ENCODE data around the gene WFDC1. TPM values are rescaled to one million over a fixed set of nuclear protein-coding genes. Genes with fewer than 3 reads are reported as not detected.

The WFDC1 gene
- total and polyA plus RNA-seq, 2 donors (not counting 3 experiments of a cell fraction or from before 2014, with no cell fraction given) = not detected

- intact Hi-C loops (cut with micrococcal nuclease) = no loop called here
- CTCF ChIA-PET = no interaction called here
- H3K27me3 ChIP-seq (ENCODE audit: control insufficient read depth in 2 of 2, insufficient read depth in 2 of 2, low read length in 2 of 2) = no peaks in the 10 kb centered on the region
- POLR2A ChIA-PET = no interaction called here
- H3K36me3 ChIP-seq (ENCODE audit: control insufficient read depth in 2 of 2, extremely low read depth in 1 of 2, insufficient read depth in 2 of 2, low read length in 2 of 2) = no peaks in the 10 kb centered on the region
- no peak overlapping the region for H3K4me2 ChIP-seq (ENCODE audit: insufficient read depth, low read length)
- no peak overlapping the region for H3K27ac ChIP-seq (ENCODE audit: insufficient read depth, low read depth, low read length)
- no TSS peak for BruUV-seq (replicated peaks)
- H3K9ac ChIP-seq (replicated peaks; ENCODE audit: extremely low read depth, insufficient read depth, low read length) = no peak overlapping the region
- no peaks in the 10 kb centered on the region for H3K79me2 ChIP-seq (ENCODE audit: control insufficient read depth, insufficient read depth, low read length)
- no peak for FAIRE-seq
- DNase-seq (ENCODE audit: low read depth, low spot score) = no peak
- no peaks in the 10 kb centered on the region for H3K4me1 ChIP-seq (ENCODE audit: control insufficient read depth, extremely low read depth, insufficient read depth, low read length)
- no peak overlapping the region for H3K4me3 ChIP-seq (replicated peaks in 1 of 3; ENCODE audit: insufficient read depth in 1 of 3, low read depth in 1 of 3, low read length in 3 of 3)
- H3K9me3 ChIP-seq (replicated peaks; ENCODE audit: control insufficient read depth, insufficient read depth, low read length) = no peaks in the 10 kb centered on the region
- no peaks in the 10 kb centered on the region for H3K9me1 ChIP-seq (replicated peaks; ENCODE audit: control insufficient read depth, extremely low read depth, insufficient read depth, low read length)
- no peak overlapping the region for H2AFZ ChIP-seq (ENCODE audit: low read depth, low read length)
- dilution Hi-C loops (cut with MboI; ENCODE audit: extremely low pct_ligation_motif_present, low sequenced_read_pairs) = no loop called here
- H4K20me1 ChIP-seq (replicated peaks; ENCODE audit: control insufficient read depth, extremely low read depth, insufficient read depth, low read length) = no peaks in the 10 kb centered on the region
- TF ChIP-seq FOS (IDR thresholded peaks at IDR 0.05; ENCODE audit: borderline replicate concordance, insufficient read depth, low read length) (no peak), GATA2 (IDR thresholded peaks at IDR 0.05; ENCODE audit: insufficient read depth, insufficient read length, low read depth, low read length) (no peak), EZH2 (IDR thresholded peaks at IDR 0.05; ENCODE audit: borderline replicate concordance, low read depth, low read length, severe bottlenecking) (no peak), MYC (IDR thresholded peaks at IDR 0.05; ENCODE audit: low read depth, low read length) (no peak), POLR2A (IDR thresholded peaks at IDR 0.05; ENCODE audit: low read depth, low read length) (no peak), CTCF (IDR thresholded peaks at IDR 0.05; ENCODE audit: extremely low read depth in 1 of 2, insufficient read depth in 1 of 2, low read depth in 1 of 2, low read length in 2 of 2) (no peak), MAX (IDR thresholded peaks at IDR 0.05; ENCODE audit: insufficient read depth, insufficient read length) (no peak), POLR2AphosphoS5 (IDR thresholded peaks at IDR 0.05; ENCODE audit: insufficient read depth, low read depth, low read length) (no peak), JUN (IDR thresholded peaks at IDR 0.05; ENCODE audit: borderline replicate concordance, insufficient read depth, insufficient read length, low read depth) (no peak)
Observed at GRCh38 chr16:84344781-84345180, 50.1 kb downstream of the WFDC1 start.
